ENCODE results near the gene MMP2. TPM values are rescaled to one million over a fixed set of nuclear protein-coding genes. Genes with fewer than 3 reads are reported as not detected.

Gene MMP2
- total RNA-seq, 1 experiment from 2014 or later: 311 TPM

- in situ Hi-C loops (cut with HindIII; ENCODE audit: low pct_unique_long_range_greater_than_20kb, low sequenced_read_pairs): no loop called here
- CTCF ChIA-PET: no interaction called here
- POLR2A ChIA-PET: no interaction called here
- Histone ChIP-seq H3K36me3 (ENCODE audit: control insufficient read depth, insufficient read depth, low read length) (no peaks in the 10 kb centered on the region), H3K4me1 (ENCODE audit: control insufficient read depth, insufficient read depth, low read length) (peaks cover 17% of the 10 kb centered on the region), H3K9me3 (ENCODE audit: control insufficient read depth, insufficient read depth, low read depth, low read length) (peaks cover 6% of the 10 kb centered on the region; the same call in 1 of the 2 replicates), H3K27ac (ENCODE audit: low read length) (peak overlapping the region; percentile 77), H3K27me3 (ENCODE audit: control insufficient read depth, insufficient read depth, low read length) (no peaks in the 10 kb centered on the region), H3K4me3 (ENCODE audit: low read depth in 2 of 2, low read length in 2 of 2) (peak overlapping the region; percentile 81 to 82)
- ATAC-seq (no peak), DNase-seq (ENCODE audit: low read depth, low spot score) (no peak)
- TF ChIP-seq, protein P1, sequence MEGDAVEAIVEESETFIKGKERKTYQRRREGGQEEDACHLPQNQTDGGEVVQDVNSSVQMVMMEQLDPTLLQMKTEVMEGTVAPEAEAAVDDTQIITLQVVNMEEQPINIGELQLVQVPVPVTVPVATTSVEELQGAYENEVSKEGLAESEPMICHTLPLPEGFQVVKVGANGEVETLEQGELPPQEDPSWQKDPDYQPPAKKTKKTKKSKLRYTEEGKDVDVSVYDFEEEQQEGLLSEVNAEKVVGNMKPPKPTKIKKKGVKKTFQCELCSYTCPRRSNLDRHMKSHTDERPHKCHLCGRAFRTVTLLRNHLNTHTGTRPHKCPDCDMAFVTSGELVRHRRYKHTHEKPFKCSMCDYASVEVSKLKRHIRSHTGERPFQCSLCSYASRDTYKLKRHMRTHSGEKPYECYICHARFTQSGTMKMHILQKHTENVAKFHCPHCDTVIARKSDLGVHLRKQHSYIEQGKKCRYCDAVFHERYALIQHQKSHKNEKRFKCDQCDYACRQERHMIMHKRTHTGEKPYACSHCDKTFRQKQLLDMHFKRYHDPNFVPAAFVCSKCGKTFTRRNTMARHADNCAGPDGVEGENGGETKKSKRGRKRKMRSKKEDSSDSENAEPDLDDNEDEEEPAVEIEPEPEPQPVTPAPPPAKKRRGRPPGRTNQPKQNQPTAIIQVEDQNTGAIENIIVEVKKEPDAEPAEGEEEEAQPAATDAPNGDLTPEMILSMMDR (IDR thresholded peaks at IDR 0.05): no peak
- TF ChIP-seq SIN3A (IDR thresholded peaks at IDR 0.05; ENCODE audit: borderline replicate concordance, insufficient read depth, low read depth, low read length) (no peak), TCF7L2 (IDR thresholded peaks at IDR 0.05; ENCODE audit: low read depth, low read length) (no peak), REST (IDR thresholded peaks at IDR 0.05; ENCODE audit: insufficient read depth in 1 of 2, low read depth in 2 of 2, low read length in 1 of 2) (no peak), POLR2AphosphoS5 (IDR thresholded peaks at IDR 0.05; ENCODE audit: low read depth, low read length) (no peak)
- no TSS peak for BruUV-seq (replicated peaks)
- intact Hi-C loops (cut with micrococcal nuclease; ENCODE audit: unreplicated experiment): no loop called here
Observed at GRCh38 chr16:55508271-55508921, 29.4 kb downstream of the MMP2 start.

GRCh38 chr16:55508941-55509931, 30.2 kb downstream of the MMP2 start, which contains the start of gene LPCAT2:
Gene LPCAT2, plus strand, starts transcription at chr16:55509072. Its CDS starts 110 bp downstream, at chr16:55509182.
- intact Hi-C loops (cut with micrococcal nuclease; ENCODE audit: unreplicated experiment): no loop called here
- BruUV-seq (replicated peaks): no TSS peak

More at GRCh38 chr16:55508941-55509931, 30.2 kb downstream of the MMP2 start, which contains the start of gene LPCAT2:
- H3K27me3 ChIP-seq (ENCODE audit: control insufficient read depth, insufficient read depth, low read length): no peaks in the 10 kb centered on the region
- peaks cover 6% of the 10 kb centered on the region; the same call in 1 of the 2 replicates for H3K9me3 ChIP-seq (ENCODE audit: control insufficient read depth, insufficient read depth, low read depth, low read length)
- no peak for DNase-seq (ENCODE audit: low read depth, low spot score)
- CTCF ChIA-PET: no interaction called here
- TF ChIP-seq REST (IDR thresholded peaks at IDR 0.05; ENCODE audit: insufficient read depth in 1 of 2, low read depth in 2 of 2, low read length in 1 of 2) (no peak), TCF7L2 (IDR thresholded peaks at IDR 0.05; ENCODE audit: low read depth, low read length) (no peak), POLR2AphosphoS5 (IDR thresholded peaks at IDR 0.05; ENCODE audit: low read depth, low read length) (peak; percentile 86), SIN3A (IDR thresholded peaks at IDR 0.05; ENCODE audit: borderline replicate concordance, insufficient read depth, low read depth, low read length) (peak; percentile 11; the same call in 1 of the 2 replicates)
- TF ChIP-seq, protein P1 (IDR thresholded peaks at IDR 0.05): no peak
- no peaks in the 10 kb centered on the region; the same call in 1 of the 2 replicates for H3K36me3 ChIP-seq (ENCODE audit: control insufficient read depth, insufficient read depth, low read length)
- in situ Hi-C loops (cut with HindIII; ENCODE audit: low pct_unique_long_range_greater_than_20kb, low sequenced_read_pairs): no loop called here
- peaks cover 10% of the 10 kb centered on the region for H3K4me1 ChIP-seq (ENCODE audit: control insufficient read depth, insufficient read depth, low read length)
- ATAC-seq: peak; percentile 96
- peak within 1 kb of the TSS; percentile 81 to 82 for H3K4me3 ChIP-seq (ENCODE audit: low read depth in 2 of 2, low read length in 2 of 2)
- H3K27ac ChIP-seq (ENCODE audit: low read length): peak within 1 kb of the TSS; percentile 77
- POLR2A ChIA-PET: no interaction called here
